GM13977 (cell line): ENCODE results near the gene CCDC186.

Experiments used
- DNase-seq: peaks from one replicate; pipeline ENCODE4 v3.0.0; 2012; ENCODE audit warnings: low spot score
- in situ Hi-C: fragments of 300-500 bp; cut with MboI; formaldehyde crosslinking; loops from one replicate; pipeline ENCODE4 v1.12.0; 2022; ENCODE audit warnings: low sequenced_read_pairs, low pct_unique_long_range_greater_than_20kb, mixed read lengths, inconsistent platforms; ENCODE audit not compliant: unreplicated experiment
- TF ChIP-seq, protein P1 (sequence below): IDR thresholded peaks from 2 replicates; pipeline ENCODE4 v1.5.1; 2012; ENCODE audit warnings: mild to moderate bottlenecking, control low read depth; ENCODE audit not compliant: insufficient read depth; ENCODE audit errors: extremely low read depth, missing control alignments

The CCDC186 gene

DNA sequence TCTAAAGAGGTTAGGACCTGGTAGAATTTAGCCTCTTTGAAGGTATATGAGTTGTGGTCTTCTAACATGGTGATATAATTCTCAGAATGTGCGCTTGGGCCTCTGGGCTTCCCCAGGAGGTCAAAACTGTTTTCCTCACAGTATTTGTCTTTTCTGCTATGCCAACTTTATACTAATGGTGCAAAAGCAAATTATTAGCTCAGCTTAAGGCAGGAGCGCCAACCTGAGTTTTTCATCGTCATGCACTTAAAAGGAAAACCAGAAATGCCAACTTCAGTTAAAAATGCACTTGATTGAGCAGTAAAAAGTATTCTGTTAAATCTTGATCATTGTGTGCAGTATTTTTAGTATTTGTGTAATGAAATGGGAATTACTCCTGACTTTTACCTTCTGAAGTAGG lies 14.9 kb upstream of the CCDC186 start:
- TF ChIP-seq, protein P1, sequence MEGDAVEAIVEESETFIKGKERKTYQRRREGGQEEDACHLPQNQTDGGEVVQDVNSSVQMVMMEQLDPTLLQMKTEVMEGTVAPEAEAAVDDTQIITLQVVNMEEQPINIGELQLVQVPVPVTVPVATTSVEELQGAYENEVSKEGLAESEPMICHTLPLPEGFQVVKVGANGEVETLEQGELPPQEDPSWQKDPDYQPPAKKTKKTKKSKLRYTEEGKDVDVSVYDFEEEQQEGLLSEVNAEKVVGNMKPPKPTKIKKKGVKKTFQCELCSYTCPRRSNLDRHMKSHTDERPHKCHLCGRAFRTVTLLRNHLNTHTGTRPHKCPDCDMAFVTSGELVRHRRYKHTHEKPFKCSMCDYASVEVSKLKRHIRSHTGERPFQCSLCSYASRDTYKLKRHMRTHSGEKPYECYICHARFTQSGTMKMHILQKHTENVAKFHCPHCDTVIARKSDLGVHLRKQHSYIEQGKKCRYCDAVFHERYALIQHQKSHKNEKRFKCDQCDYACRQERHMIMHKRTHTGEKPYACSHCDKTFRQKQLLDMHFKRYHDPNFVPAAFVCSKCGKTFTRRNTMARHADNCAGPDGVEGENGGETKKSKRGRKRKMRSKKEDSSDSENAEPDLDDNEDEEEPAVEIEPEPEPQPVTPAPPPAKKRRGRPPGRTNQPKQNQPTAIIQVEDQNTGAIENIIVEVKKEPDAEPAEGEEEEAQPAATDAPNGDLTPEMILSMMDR, result no peak
- no peak for DNase-seq
- in situ Hi-C loops, result no loop called here

DNA sequence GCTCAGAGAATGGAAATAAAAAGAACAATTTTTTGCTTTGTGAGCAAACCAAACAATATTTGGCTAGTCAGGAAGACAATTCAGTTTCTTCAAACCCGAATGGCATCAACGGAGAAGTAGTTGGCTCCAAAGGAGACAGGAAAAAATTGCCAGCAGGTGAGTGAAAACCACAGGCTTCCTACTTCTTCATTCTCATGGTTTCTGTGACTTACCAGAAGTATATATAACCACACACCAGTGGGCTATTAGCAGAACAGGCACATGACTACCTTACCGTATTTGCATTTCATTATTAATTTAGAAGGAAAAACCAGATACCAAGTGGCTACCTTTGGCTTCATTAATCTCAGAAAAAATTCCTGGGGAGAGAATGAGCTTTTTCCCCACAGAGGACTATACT lies 14.0 kb upstream of the CCDC186 start:
- TF ChIP-seq, protein P1, result no peak
- DNase-seq, result no peak
- in situ Hi-C loops, result no loop called here

DNA sequence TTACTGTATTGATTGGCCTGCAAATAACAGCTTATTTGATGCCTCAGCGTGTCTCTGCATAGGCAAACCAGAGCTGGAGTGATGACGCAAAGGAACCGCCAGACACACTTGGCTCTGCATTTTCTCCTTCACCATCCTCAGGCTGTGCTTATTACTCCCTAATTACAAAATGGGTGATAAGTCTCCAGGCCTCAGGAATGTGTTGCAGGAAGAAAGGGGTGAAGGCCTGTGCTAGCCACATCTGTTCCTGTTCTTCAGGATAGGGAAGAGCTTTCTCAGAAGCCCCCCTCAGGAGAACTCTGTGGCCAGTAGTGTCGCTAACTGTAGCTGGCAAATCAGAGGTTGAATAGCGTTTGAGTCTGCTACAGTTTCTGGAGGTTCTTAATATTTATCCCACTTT lies 10.3 kb upstream of the CCDC186 start:
- in situ Hi-C loops, result no loop called here
- DNase-seq, result no peak

DNA sequence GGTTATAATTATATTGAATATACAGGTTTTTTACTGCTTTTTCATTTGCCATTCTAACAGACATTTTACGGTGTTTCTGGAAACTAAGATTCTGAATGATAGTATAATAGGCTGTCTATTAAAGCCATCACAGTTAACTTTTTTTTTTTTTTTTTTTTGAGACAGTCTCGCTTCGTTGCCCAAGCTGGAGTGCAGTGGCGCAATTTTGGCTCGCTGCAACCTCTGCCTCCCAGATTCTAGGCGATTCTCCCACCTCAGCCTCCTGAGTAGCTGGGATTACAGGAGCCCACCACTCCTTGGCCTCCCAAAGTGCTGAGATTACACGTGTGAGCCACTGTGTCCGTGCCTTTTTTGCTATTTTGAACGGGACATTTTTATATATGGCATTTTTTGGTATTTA lies 9.6 kb upstream of the CCDC186 start:
- TF ChIP-seq, protein P1, result no peak
- in situ Hi-C loops, result no loop called here
- DNase-seq, result no peak

More for the DNA sequence above, 10.3 kb upstream of the CCDC186 start:
- TF ChIP-seq, protein P1, result no peak

DNA sequence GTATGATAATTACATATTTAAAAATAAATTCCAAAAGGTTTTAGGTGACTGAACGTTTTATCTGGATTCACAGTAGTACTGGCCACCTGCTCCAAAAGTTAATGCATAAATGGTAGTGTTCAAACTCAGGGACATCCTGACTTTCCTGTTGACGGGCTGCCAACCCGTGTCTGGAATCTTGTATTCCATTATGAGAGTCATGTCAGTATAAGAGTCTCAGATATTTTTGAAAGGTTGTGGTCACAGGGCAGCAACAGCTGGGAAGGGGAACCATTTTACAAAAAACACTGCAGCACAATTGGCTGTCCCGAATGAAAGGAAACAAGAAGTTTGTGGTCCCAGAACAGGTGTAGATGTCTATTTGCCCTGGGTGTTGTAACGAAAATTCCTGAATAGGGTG lies 8.0 kb upstream of the CCDC186 start:
- DNase-seq, result no peak
- in situ Hi-C loops, result no loop called here
- TF ChIP-seq, protein P1, result no peak

DNA sequence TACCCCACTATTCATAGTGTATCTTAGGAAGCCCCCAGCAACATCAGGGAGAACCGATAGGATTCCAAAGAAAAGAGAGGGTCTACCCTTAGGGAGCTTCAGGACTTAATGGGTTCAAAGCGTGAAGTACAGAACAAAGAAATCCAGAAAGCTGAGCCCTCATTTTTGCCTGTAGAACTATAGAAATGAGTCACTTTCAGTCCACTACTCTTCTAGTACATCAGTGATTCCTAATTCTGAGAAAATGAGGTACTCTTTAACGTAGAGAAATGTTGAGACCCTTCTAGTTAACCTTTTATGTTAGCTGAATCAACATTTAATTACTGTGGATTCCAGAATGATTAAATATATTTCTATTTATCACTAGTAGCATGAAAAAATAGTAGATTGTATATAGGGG lies 6.9 kb upstream of the CCDC186 start:
- DNase-seq, result peak; percentile 48
- in situ Hi-C loops, result no loop called here
- TF ChIP-seq, protein P1, result no peak

DNA sequence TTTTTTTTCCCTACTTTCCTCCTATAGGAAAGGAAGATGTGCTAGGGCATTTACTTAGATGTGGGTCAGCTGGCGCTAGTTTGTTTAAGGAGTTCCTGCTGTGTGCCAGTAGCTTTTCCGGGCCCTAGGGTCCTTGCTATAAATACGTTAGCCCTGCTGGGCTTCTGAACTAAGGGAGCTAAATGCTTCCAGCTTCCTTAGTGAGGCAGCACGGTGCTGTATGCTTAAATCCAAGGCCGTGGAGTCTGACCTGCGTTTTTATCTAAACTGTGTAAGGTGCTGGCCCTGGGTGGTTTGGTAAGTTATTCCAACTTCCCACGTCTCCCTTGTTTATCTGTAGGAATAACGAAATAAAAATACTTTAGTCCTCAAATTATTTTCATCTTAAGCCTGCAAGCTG lies 5.7 kb upstream of the CCDC186 start:
- TF ChIP-seq, protein P1, result no peak
- in situ Hi-C loops, result no loop called here
- DNase-seq, result no peak
